ENCODE results near the gene TMEM131. TPM values are rescaled to one million over a fixed set of nuclear protein-coding genes. Genes with fewer than 3 reads are reported as not detected.

The TMEM131 gene
- total RNA-seq, 1 donor from 2014 or later, result 20.0 TPM

DNA sequence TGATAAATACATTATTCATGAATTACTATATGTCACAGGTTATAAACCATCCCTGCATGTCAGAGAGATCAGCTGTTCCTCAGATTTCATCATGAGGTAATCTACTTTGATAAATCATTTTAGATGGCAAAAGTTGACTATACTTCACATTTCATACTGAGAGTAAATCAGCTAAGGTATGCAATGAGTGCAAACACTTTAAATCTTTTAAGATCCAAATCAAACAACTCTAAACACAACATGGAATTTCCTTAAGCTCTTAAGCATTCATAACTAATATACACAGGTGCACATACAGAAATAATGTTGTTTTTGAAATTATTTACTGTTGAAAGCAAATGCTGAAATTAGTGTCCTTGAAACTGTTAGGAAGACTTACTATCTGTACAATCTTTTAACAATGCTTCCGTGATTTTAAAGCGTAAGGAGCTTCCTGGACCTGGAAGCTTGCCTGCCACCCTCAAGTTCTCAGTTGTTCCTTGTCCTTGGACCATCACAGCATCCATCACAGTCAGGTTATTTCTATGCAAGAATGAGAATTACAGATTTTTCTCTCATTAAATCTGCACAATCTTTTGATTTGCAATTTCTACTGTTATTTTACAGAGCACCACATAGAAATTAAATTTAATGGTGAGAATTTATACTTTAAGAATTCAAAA is 199.2 kb downstream of the TMEM131 start:
- H3K36me3 ChIP-seq, result peaks cover 42 to 50% of the 10 kb centered on the region in 2 donors
- intact Hi-C loops (cut with DNase I), result no loop called here

GRCh38 chr2:97792416-97792815 is 203.3 kb downstream of the TMEM131 start:
- H3K4me3 ChIP-seq, result no peak overlapping the region
- H3K27me3 ChIP-seq, result no peaks in the 10 kb centered on the region
- intact Hi-C loops (cut with DNase I), result no loop called here
- TF ChIP-seq, protein P1, sequence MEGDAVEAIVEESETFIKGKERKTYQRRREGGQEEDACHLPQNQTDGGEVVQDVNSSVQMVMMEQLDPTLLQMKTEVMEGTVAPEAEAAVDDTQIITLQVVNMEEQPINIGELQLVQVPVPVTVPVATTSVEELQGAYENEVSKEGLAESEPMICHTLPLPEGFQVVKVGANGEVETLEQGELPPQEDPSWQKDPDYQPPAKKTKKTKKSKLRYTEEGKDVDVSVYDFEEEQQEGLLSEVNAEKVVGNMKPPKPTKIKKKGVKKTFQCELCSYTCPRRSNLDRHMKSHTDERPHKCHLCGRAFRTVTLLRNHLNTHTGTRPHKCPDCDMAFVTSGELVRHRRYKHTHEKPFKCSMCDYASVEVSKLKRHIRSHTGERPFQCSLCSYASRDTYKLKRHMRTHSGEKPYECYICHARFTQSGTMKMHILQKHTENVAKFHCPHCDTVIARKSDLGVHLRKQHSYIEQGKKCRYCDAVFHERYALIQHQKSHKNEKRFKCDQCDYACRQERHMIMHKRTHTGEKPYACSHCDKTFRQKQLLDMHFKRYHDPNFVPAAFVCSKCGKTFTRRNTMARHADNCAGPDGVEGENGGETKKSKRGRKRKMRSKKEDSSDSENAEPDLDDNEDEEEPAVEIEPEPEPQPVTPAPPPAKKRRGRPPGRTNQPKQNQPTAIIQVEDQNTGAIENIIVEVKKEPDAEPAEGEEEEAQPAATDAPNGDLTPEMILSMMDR (IDR thresholded peaks at IDR 0.05), result no peak
- H3K36me3 ChIP-seq, result peaks cover 32 to 53% of the 10 kb centered on the region in 2 donors
- H3K9me3 ChIP-seq, result no peaks in the 10 kb centered on the region
- DNase-seq (ENCODE audit: low spot score in 2 of 2), result no peak
- no peak overlapping the region for H3K27ac ChIP-seq
- H3K4me1 ChIP-seq, result no peaks in the 10 kb centered on the region

More for the DNA sequence above, 199.2 kb downstream of the TMEM131 start:
- no peak overlapping the region for H3K27ac ChIP-seq
- no peaks in the 10 kb centered on the region for H3K4me1 ChIP-seq
- no peak for DNase-seq (ENCODE audit: low spot score in 2 of 2)
- TF ChIP-seq, protein P1 (IDR thresholded peaks at IDR 0.05), result no peak
- H3K27me3 ChIP-seq, result no peaks in the 10 kb centered on the region
- H3K4me3 ChIP-seq, result no peak overlapping the region
- no peaks in the 10 kb centered on the region for H3K9me3 ChIP-seq

GRCh38 chr2:97788986-97789644 is 206.6 kb downstream of the TMEM131 start:
- Histone ChIP-seq H3K4me1 (no peaks in the 10 kb centered on the region), H3K27me3 (no peaks in the 10 kb centered on the region), H3K36me3 (peaks cover 21 to 51% of the 10 kb centered on the region in 2 donors), H3K9me3 (no peaks in the 10 kb centered on the region), H3K27ac (no peak overlapping the region), H3K4me3 (no peak overlapping the region)
- TF ChIP-seq, protein P1 (IDR thresholded peaks at IDR 0.05), result no peak
- intact Hi-C loops (cut with DNase I), result no loop called here
- no peak for DNase-seq (ENCODE audit: low spot score in 2 of 2)

DNA sequence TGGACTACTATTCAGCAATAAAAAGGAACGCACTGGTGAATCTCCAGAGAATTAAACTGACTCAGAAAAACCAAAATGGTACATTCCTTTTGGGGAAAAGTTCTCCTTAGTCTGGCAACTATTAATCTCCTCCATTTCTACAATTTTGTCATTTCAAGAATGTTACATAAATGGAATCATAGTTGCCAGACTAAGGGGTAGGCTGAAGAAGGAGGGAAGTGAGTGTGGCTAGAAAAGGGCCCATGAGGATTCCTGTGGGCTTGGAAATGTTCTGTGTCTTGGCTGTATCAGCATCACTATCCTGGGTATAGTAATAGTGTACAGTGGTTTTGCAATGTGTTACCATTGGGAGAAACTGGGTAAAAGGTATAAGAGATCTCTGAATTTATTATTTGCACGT is 209.9 kb downstream of the TMEM131 start:
- H3K4me1 ChIP-seq, result no peaks in the 10 kb centered on the region
- H3K27me3 ChIP-seq, result no peaks in the 10 kb centered on the region
- TF ChIP-seq, protein P1 (IDR thresholded peaks at IDR 0.05), result no peak
- no peak overlapping the region for H3K27ac ChIP-seq
- no peak for DNase-seq (ENCODE audit: low spot score in 2 of 2)
- H3K4me3 ChIP-seq, result no peak overlapping the region
- intact Hi-C loops (cut with DNase I), result no loop called here
- H3K9me3 ChIP-seq, result no peaks in the 10 kb centered on the region
- peaks cover 0 to 28% of the 10 kb centered on the region in 2 donors for H3K36me3 ChIP-seq

GRCh38 chr2:97784953-97785352 is 210.8 kb downstream of the TMEM131 start:
- Histone ChIP-seq H3K27ac (no peak overlapping the region), H3K36me3 (peaks cover 0 to 26% of the 10 kb centered on the region in 2 donors), H3K4me1 (no peaks in the 10 kb centered on the region), H3K4me3 (no peak overlapping the region), H3K9me3 (no peaks in the 10 kb centered on the region), H3K27me3 (no peaks in the 10 kb centered on the region)
- DNase-seq (ENCODE audit: low spot score in 2 of 2), result no peak
- intact Hi-C loops (cut with DNase I), result no loop called here
- TF ChIP-seq, protein P1 (IDR thresholded peaks at IDR 0.05), result no peak

Data from ascending aorta (tissue), 2 donors.